T-helper 1 cell treated with Interleukin-12 subunit alpha and Interleukin-12 subunit beta and Interleukin-4 antibody, amounts not matched to agents 30 μg/mL and 1 μg/mL, for 36 hours (primary cell): ENCODE data around the gene PLEKHN1.
"Not testable (repeated sequence)": the region's sequence is repeated elsewhere in the genome, so short reads cannot be mapped to it uniquely, and the experiment has no call there.

ENCODE experiments used
- H3K27ac Mint-ChIP-seq: one replicate; pipeline ENCODE4 v1.8.0; 2021; ENCODE audit warnings: mild to moderate bottlenecking, mixed read lengths
- H3K27me3 Mint-ChIP-seq: one replicate; pipeline ENCODE4 v1.8.0; 2021; ENCODE audit warnings: low read depth, mixed read lengths
- H3K36me3 Mint-ChIP-seq: one replicate; pipeline ENCODE4 v1.8.0; 2021; ENCODE audit warnings: low read depth, mixed read lengths
- H3K4me1 Mint-ChIP-seq: one replicate; pipeline ENCODE4 v1.8.0; 2021; ENCODE audit warnings: low read depth, mixed read lengths
- H3K4me3 Mint-ChIP-seq: one replicate; pipeline ENCODE4 v1.8.0; 2021; ENCODE audit warnings: mild to moderate bottlenecking, moderate library complexity, mixed read lengths
- H3K9me3 Mint-ChIP-seq: one replicate; pipeline ENCODE4 v1.8.0; 2021; ENCODE audit warnings: mixed read lengths

The PLEKHN1 gene

GRCh38 chr1:978835-979743, 12.8 kb downstream of the PLEKHN1 start:
- H3K4me3 Mint-ChIP-seq = no peak overlapping the region
- H3K27ac Mint-ChIP-seq = no peak overlapping the region
- H3K36me3 Mint-ChIP-seq = no peaks in the 10 kb centered on the region
- no peaks in the 10 kb centered on the region for H3K9me3 Mint-ChIP-seq
- H3K27me3 Mint-ChIP-seq = peaks cover 7% of the 10 kb centered on the region
- H3K4me1 Mint-ChIP-seq = peaks cover 7% of the 10 kb centered on the region

GRCh38 chr1:979744-980072, 13.4 kb downstream of the PLEKHN1 start:
- Mint-ChIP-seq H3K4me3 (no peak overlapping the region), H3K4me1 (peaks cover 7% of the 10 kb centered on the region), H3K36me3 (no peaks in the 10 kb centered on the region), H3K27me3 (peaks cover 7% of the 10 kb centered on the region), H3K9me3 (no peaks in the 10 kb centered on the region), H3K27ac (no peak overlapping the region)

- Mint-ChIP-seq H3K4me1 (peaks cover 7% of the 10 kb centered on the region), H3K36me3 (no peaks in the 10 kb centered on the region), H3K9me3 (no peaks in the 10 kb centered on the region), H3K27ac (no peak overlapping the region), H3K27me3 (peaks cover 9% of the 10 kb centered on the region), H3K4me3 (no peak overlapping the region)
Measured at GRCh38 chr1:980137-980571, 13.9 kb downstream of the PLEKHN1 start.

GRCh38 chr1:980602-981395, 14.5 kb downstream of the PLEKHN1 start:
- Mint-ChIP-seq H3K27ac (no peak overlapping the region), H3K27me3 (peaks cover 11% of the 10 kb centered on the region), H3K9me3 (no peaks in the 10 kb centered on the region), H3K4me3 (no peak overlapping the region), H3K36me3 (no peaks in the 10 kb centered on the region), H3K4me1 (peaks cover 4% of the 10 kb centered on the region)

GRCh38 chr1:981491-981954, 15.2 kb downstream of the PLEKHN1 start:
- no peak overlapping the region for H3K4me3 Mint-ChIP-seq
- H3K4me1 Mint-ChIP-seq = peaks cover 4% of the 10 kb centered on the region
- peaks cover 18% of the 10 kb centered on the region for H3K27me3 Mint-ChIP-seq
- no peaks in the 10 kb centered on the region for H3K36me3 Mint-ChIP-seq
- no peaks in the 10 kb centered on the region for H3K9me3 Mint-ChIP-seq
- no peak overlapping the region for H3K27ac Mint-ChIP-seq

GRCh38 chr1:981955-982558, 15.8 kb downstream of the PLEKHN1 start, which contains the start of gene PERM1:
PERM1 (minus strand) TSS chr1:982093; CDS start chr1:981029, 1,064 bp downstream.
- Mint-ChIP-seq H3K4me1 (peaks cover 4% of the 10 kb centered on the region), H3K36me3 (no peaks in the 10 kb centered on the region), H3K27me3 (peaks cover 18% of the 10 kb centered on the region), H3K4me3 (no peak within 1 kb of the TSS), H3K9me3 (no peaks in the 10 kb centered on the region), H3K27ac (no peak within 1 kb of the TSS)

- Mint-ChIP-seq H3K27me3 (peaks cover 26% of the 10 kb centered on the region), H3K4me1 (peaks cover 4% of the 10 kb centered on the region), H3K36me3 (no peaks in the 10 kb centered on the region), H3K4me3 (no peak overlapping the region), H3K9me3 (no peaks in the 10 kb centered on the region), H3K27ac (no peak overlapping the region)
Measured at GRCh38 chr1:982765-983436, 16.6 kb downstream of the PLEKHN1 start.

GRCh38 chr1:983798-984475, 17.7 kb downstream of the PLEKHN1 start:
- Mint-ChIP-seq H3K4me1 (no peaks in the 10 kb centered on the region), H3K9me3 (no peaks in the 10 kb centered on the region), H3K36me3 (no peaks in the 10 kb centered on the region), H3K27me3 (peaks cover 36% of the 10 kb centered on the region), H3K4me3 (no peak overlapping the region), H3K27ac (no peak overlapping the region)

- no peaks in the 10 kb centered on the region for H3K36me3 Mint-ChIP-seq
- H3K4me1 Mint-ChIP-seq = no peaks in the 10 kb centered on the region
- no peak overlapping the region for H3K27ac Mint-ChIP-seq
- no peak overlapping the region for H3K4me3 Mint-ChIP-seq
- H3K27me3 Mint-ChIP-seq = peaks cover 41% of the 10 kb centered on the region
- no peaks in the 10 kb centered on the region for H3K9me3 Mint-ChIP-seq
Measured at GRCh38 chr1:984476-984814, 18.2 kb downstream of the PLEKHN1 start.

- no peak overlapping the region for H3K4me3 Mint-ChIP-seq
- no peaks in the 10 kb centered on the region for H3K36me3 Mint-ChIP-seq
- H3K9me3 Mint-ChIP-seq = no peaks in the 10 kb centered on the region
- no peak overlapping the region for H3K27ac Mint-ChIP-seq
- no peaks in the 10 kb centered on the region for H3K4me1 Mint-ChIP-seq
- H3K27me3 Mint-ChIP-seq = peaks cover 47% of the 10 kb centered on the region
Measured at GRCh38 chr1:985126-985525, 18.8 kb downstream of the PLEKHN1 start.

- H3K27me3 Mint-ChIP-seq = peaks cover 63% of the 10 kb centered on the region
- not testable (repeated sequence) for H3K4me3 Mint-ChIP-seq, H3K27ac Mint-ChIP-seq, H3K4me1 Mint-ChIP-seq, H3K36me3 Mint-ChIP-seq
- peaks cover 12% of the 10 kb centered on the region for H3K9me3 Mint-ChIP-seq
Measured at GRCh38 chr1:988061-988460, 21.8 kb downstream of the PLEKHN1 start.

- H3K27me3 Mint-ChIP-seq = peaks cover 63% of the 10 kb centered on the region
- H3K4me3 Mint-ChIP-seq, H3K36me3 Mint-ChIP-seq, H3K27ac Mint-ChIP-seq, H3K4me1 Mint-ChIP-seq: not testable (repeated sequence)
- peaks cover 12% of the 10 kb centered on the region for H3K9me3 Mint-ChIP-seq
Measured at GRCh38 chr1:991275-991674, 25.0 kb downstream of the PLEKHN1 start.

GRCh38 chr1:991895-992294, 25.6 kb downstream of the PLEKHN1 start:
- H3K4me1 Mint-ChIP-seq = peaks cover 8% of the 10 kb centered on the region
- H3K9me3 Mint-ChIP-seq = peaks cover 12% of the 10 kb centered on the region
- no peaks in the 10 kb centered on the region for H3K36me3 Mint-ChIP-seq
- no peak overlapping the region for H3K27ac Mint-ChIP-seq
- peaks cover 61% of the 10 kb centered on the region for H3K27me3 Mint-ChIP-seq
- H3K4me3 Mint-ChIP-seq = no peak overlapping the region

- H3K9me3 Mint-ChIP-seq = peaks cover 12% of the 10 kb centered on the region
- no peaks in the 10 kb centered on the region for H3K36me3 Mint-ChIP-seq
- H3K4me3 Mint-ChIP-seq = no peak overlapping the region
- H3K27ac Mint-ChIP-seq = no peak overlapping the region
- peaks cover 64% of the 10 kb centered on the region for H3K27me3 Mint-ChIP-seq
- H3K4me1 Mint-ChIP-seq = peaks cover 8% of the 10 kb centered on the region
Measured at GRCh38 chr1:992362-992761, 26.1 kb downstream of the PLEKHN1 start.
